ENCODE measurements around the gene C10orf143.

Gene C10orf143

DNA sequence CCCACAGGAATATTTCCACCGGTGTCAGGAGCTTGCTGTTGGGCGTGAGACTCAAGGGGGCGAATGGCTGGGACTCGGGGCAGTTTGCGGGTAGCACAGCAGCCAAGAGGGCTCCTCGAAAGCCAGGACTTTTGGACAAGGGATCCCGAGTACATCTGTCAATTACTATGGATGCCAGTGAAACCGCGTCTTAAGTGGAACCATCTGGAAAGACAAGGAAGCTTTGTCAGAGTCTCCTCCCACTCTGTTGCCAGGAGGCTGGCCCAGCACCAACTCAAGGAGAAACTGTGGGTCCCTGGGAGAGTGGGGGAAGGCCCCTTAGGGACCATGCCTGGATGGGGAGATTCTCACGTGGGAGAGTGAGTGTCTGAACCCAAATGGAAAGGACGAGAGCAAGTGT is 57.1 kb downstream of the C10orf143 start:
- DNase-seq (ENCODE audit: low read depth in 3 of 3), result no peak

GRCh38 chr10:130052193-130052592 is 58.4 kb downstream of the C10orf143 start:
- no peak for DNase-seq (ENCODE audit: low read depth in 3 of 3)

- DNase-seq (ENCODE audit: low read depth in 3 of 3), result no peak
Observed at GRCh38 chr10:130050721-130051120, 59.9 kb downstream of the C10orf143 start.

DNA sequence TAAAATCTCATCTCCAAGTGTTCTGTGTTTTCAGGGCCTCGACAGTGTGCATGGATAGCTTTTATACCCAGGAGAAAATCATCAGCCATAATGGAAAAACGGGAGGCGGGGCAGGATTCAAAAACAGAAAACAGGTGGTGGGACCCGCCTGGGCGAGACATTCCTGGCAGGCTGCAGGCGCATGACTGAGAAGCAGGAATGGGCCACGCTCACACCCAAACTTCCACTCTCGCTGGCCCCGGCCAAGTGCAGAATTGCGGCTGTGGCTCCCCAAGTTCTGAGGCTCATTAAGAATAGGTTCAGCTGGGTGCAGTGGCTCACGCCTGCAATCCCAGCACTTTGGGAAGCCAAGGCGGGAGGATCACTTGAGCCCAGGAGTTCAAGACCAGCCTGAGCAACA is 60.6 kb downstream of the C10orf143 start:
- DNase-seq (ENCODE audit: low read depth in 3 of 3), result no peak

GRCh38 chr10:130049244-130049643 is 61.4 kb downstream of the C10orf143 start:
- DNase-seq (ENCODE audit: low read depth in 3 of 3), result no peak

- no peak for DNase-seq (ENCODE audit: low read depth in 3 of 3)
Observed at GRCh38 chr10:130048081-130048480, 62.5 kb downstream of the C10orf143 start.

GRCh38 chr10:130047336-130047735 is 63.3 kb downstream of the C10orf143 start:
- DNase-seq (ENCODE audit: low read depth in 3 of 3), result no peak

GRCh38 chr10:130046591-130046990 is 64.0 kb downstream of the C10orf143 start:
- DNase-seq (ENCODE audit: low read depth in 3 of 3), result no peak

DNA sequence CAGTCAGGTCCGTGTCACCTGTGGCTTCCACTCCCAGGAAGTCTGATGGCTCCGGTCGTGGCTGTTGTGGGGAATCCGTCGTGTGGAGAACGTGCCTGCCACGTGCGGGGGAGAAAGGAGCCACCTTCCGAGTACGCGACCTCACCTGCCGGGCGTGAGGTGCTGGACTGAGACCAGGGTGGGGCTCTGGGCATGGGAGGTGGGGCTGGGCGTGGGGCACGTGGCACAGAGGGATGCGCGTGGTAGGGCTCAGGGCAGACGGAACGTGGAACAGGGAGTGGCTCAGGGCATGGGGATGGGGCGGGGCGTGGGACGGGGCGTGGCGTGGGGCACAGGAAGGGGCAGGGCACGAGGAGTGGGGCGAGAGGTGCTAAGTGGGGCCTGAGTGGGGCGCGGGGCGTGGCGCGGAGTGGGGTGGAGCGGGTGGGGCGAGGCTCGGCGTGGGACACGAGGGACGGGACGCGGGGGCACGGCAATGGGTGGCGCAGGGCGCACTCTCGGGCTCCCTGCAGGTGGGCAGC is 64.8 kb downstream of the C10orf143 start:
- no peak for DNase-seq (ENCODE audit: low read depth in 3 of 3)

DNA sequence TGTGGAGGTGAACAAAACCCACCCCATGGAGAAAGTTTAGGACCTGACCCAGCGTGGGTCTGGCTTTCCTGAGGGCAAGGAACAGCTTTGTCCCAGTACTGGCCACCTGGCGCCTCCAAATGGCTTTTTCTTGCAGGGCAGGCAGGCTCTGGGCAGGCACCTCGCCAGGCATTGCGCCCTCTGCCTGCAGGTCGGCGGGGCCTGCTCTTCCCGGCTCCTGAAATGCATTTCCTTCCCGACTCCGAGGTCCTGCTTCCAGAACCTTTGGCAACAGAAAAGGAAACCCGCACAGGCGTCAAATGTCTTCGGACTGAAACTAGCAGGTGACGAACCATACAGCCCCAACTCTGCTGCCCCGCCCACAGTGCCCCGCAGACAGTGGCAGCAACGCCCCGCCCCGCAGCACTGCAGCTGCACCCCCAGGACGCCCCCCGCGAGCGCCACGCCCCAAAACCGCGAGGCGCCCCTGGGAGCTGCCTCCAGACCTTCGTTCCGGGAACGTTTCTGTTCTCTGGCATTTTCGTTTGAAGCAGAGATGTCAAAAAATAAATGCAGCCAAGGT is 65.5 kb downstream of the C10orf143 start:
- no peak for DNase-seq (ENCODE audit: low read depth in 3 of 3)

DNA sequence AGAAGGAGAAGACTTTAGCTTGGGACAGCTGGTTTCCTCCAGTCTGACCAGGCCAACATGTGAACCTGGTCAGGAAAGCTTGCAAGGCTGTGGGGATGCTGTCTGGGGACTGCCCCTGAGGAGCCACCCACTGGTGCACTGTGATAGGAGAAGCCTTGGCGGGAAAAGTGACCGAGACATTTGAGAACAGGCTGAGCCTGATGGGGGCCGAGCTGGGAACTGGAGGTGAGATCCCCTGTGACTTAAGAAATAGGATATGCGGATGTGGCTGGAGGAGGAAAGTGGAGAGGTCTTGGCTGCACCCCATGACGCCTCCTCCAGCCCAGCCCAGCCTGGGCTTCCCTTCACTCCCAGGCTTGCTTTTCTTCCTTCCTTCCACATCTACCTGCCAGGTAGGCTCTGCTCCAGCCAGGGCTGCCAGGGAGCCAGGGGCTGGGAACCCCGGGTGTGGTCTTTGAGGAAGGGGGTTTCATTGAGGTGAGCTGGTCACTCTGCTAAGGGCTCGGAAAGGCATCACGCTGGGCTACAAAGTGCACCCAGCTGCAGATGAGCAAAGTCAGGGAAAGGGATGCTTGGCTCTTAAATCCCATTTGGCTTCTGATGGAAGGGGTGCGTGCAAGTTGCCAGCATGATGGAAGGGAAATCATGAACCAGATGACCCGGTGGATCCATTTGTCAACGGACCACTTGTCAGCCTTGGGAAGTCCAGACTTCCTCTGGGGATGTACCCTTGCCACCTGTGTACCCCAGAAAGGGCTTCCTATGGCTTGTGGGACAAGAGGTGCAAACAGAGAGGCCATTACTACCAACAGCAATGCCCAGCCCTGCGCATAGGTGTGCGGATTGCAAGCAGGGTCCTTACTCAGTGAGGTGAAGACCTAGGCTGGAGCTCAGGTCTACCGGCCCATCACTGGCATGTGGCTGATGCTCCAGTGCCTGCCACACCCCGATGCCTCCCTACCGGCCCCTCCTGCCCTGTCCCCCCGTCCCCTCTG is 66.3 kb downstream of the C10orf143 start:
- DNase-seq (ENCODE audit: low read depth in 3 of 3), result no peak

- DNase-seq (ENCODE audit: low read depth in 3 of 3), result no peak
Observed at GRCh38 chr10:130043491-130043890, 67.1 kb downstream of the C10orf143 start.

DNA sequence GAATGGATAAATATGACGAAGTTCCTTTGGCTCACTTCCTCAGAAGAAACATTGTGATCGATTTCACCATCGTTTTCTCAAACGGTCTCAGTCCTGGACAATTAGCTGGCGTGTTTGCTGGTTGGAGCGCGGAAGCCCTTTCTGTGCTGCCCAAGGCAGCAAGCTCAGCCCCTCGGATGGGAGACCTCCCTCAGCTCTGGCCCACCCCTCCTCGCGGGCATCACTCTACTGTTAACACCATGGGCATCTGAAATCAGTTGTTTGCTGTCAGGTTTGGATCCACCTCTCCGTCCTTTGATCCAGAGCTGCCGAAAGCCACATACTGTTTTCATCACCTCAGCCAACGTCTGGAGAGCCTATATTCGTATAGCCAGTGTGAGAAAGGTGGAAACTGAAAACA is 68.2 kb downstream of the C10orf143 start:
- no peak for DNase-seq (ENCODE audit: low read depth in 3 of 3)

DNA sequence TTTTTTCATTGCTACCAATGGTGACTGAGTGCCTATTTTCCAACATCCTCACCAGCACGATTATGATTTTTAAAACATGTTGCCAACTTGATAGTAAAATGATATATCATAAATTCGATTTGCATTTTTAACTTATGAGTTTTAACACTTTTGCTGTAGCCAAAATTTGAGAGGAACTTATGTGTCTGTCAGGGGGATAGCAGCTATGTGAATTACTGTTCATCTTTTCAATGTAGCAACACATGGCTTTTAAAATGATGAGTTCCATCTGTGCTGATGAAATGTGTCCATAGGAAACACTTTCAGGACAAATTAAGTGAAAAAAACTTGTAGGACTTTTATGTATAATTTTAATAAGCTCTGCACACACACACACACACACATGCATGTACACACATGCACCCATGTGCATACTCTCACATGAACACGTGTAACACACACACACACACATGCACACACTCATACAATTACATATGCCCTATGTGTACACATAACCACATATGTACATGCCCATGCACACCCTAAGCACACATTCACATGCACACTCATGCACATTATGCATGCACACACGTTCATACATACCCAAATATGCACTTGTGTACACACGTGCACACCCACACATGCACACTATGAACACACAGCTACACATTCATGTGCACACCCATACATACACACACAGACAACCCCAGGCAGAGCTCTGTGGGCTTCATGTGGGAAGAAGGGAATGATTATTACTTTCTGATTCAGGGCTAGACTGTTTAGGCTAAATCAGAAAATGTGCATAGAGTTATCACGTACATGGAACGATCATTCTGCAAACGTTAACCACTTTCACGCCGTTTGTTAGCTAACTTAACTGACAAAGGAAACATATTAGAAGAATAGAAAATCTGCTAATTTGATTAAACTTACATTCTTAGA is 68.9 kb downstream of the C10orf143 start:
- no peak for DNase-seq (ENCODE audit: low read depth in 3 of 3)

DNA sequence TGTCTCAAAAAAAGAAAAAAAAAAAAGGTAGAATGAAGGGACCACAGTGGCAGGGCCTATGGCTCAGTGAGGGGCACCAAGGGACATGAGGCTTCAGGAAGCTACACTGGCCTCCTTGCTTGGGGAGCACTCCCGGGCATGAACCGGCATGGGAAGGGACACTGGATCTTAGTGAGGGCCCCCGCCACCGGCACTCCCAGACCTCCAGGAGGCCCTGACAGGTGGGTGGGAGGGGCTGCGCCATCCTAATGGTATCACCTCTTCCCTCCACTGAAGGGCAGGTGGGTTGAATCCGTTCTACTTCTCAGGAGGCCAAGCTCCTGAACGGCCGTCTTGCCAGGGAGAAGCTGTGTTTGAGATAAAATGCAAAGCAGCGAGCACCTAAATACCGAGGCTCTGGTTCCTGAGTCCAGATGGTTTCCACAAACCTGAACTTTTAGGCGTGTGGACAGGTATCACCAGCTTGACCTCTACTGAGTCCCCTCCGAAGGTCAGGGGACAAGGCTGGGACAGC is 69.8 kb downstream of the C10orf143 start:
- no peak for DNase-seq (ENCODE audit: low read depth in 3 of 3)

DNA sequence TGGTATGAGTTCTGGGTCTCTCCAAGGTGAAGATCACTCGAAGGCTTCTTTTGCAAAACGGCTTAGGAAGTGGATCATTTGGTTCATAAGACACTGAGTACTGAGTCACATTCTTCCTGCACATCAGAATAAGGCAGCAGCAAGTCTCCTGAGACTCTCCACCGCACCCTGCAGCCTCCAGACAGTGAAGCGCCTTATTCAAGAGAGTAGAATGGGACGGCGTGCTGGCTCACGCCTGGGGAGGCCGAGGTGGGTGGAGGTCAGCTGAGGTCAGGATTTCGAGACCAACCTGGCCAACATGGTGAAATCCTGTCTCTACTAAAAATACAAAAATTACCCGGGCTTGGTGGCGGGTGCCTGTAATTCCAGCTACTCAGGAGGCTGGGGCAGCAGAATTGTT is 70.3 kb downstream of the C10orf143 start:
- DNase-seq (ENCODE audit: low read depth in 3 of 3), result no peak

GRCh38 chr10:130039141-130039540 is 71.5 kb downstream of the C10orf143 start:
- no peak for DNase-seq (ENCODE audit: low read depth in 3 of 3)

DNA sequence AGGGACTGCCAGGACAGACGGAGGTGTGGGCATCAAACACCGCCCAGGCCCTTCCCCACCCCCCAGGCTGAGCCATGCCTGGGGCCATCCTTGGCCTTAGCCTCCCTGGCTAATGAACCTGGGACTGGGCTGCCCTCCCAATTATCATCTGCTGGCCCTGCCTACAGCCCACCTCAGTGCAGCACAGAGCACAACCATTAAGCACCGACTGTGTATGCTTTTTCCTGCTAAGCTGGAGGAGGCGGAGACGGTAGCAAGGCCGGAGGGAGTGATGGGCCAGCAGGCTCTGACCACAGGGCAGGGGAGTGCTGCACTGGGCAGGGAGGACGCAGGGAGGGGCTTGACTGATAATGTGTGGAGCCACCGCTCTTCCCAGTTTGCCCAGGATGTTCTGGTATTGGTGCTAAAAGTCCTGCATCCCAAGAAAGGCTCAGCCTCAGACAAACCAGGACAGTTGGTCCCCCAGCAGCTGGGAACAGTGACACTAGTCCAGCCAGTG is 72.0 kb downstream of the C10orf143 start:
- DNase-seq (ENCODE audit: low read depth in 3 of 3), result no peak

DNA sequence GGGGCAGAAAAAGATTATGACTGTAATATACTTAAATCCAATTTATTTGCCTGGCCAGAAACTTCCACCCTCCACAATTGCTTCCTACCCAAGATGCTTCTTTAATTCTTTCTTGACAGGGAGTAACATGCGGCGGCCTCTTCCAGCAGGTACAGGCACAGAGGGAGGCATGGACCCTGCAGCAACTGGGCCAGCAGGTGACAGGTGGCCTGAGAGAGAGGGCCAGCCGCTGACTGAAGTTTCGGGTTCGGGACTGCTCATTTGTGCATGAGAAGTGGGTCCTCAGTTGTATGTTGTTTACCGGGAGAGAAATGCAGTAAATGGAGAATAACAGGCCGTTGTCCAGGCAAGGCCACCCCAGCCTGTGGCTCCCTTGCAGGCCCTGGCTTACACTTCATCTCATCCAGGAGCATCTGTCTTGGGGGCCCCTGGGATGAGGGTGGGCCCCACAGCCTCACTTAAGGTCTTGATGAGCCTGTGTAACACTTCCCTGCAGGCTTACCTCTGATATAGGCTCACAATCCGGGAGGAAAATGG is 72.5 kb downstream of the C10orf143 start:
- DNase-seq (ENCODE audit: low read depth in 3 of 3), result no peak

GRCh38 chr10:130037169-130037661 is 73.4 kb downstream of the C10orf143 start:
- DNase-seq (ENCODE audit: low read depth in 3 of 3), result no peak

All from stimulated activated CD4-positive, alpha-beta T cell treated with anti-CD3 and anti-CD28 coated beads, TNF-alpha, amount 100 ng/mL, for 48 hours (primary cell).